Measurements from ENCODE around the gene NLRP1. TPM values are rescaled to one million over a fixed set of nuclear protein-coding genes. Genes with fewer than 3 reads are reported as not detected.

The NLRP1 gene
- total and polyA plus RNA-seq, 9 of the 15 experiments (the other 6 are each of a cell fraction or from before 2014, with no cell fraction given) = 4.0 to 69.4 (median 27.7) TPM

DNA sequence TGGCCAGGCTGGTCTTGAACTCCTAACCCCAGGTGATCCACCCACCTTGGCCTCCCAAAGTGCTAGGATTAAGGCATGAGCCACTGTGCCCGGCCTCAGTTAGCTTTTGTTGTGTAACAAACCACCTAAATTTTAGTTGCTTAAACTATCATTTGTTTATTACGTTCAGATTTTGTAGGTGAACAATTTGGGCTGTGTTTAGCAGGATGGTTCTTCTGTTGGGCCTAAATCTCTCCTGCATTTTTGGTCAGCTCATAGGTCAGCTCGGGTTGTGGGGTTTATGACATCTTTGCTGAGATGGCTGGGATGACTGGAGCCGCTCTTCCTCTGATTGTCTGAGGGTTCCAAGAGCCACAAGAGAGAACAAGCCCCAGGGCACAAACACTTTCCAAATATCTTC is 21.1 kb upstream of the NLRP1 start:
- Histone ChIP-seq H3K27ac (ENCODE audit: extremely low read depth, low read depth, low read length) (no peak overlapping the region), H3K36me3 (ENCODE audit: control insufficient read depth, insufficient read depth, low read length) (peaks cover 82% of the 10 kb centered on the region), H2AFZ (ENCODE audit: low read depth, low read length) (no peak overlapping the region), H3K4me2 (ENCODE audit: insufficient read depth, low read length) (no peak overlapping the region), H4K20me1 (replicated peaks; ENCODE audit: control insufficient read depth, insufficient read depth, low read length) (peaks cover 67% of the 10 kb centered on the region), H3K4me1 (replicated peaks in 1 of 2; ENCODE audit: control insufficient read depth in 2 of 2, insufficient read depth in 2 of 2, low read length in 2 of 2) (no peaks in the 10 kb centered on the region), H3K4me3 (no peak overlapping the region), H3K27me3 (ENCODE audit: control insufficient read depth in 2 of 2, insufficient read depth in 2 of 2, low read length in 2 of 2) (no peaks in the 10 kb centered on the region), H3K9me1 (ENCODE audit: control insufficient read depth, insufficient read depth, low read length) (no peaks in the 10 kb centered on the region), H3K9ac (ENCODE audit: insufficient read depth in 1 of 2, low read depth in 2 of 2, low read length in 2 of 2) (no peak overlapping the region), H3K9me3 (replicated peaks; ENCODE audit: control insufficient read depth, insufficient read depth, low read depth, low read length) (no peaks in the 10 kb centered on the region), H3K79me2 (ENCODE audit: control insufficient read depth, insufficient read depth, low read length) (peaks cover 85% of the 10 kb centered on the region)
- TF ChIP-seq CBX5 (IDR thresholded peaks at IDR 0.05; ENCODE audit: borderline replicate concordance, low read depth) = no peak
- TF ChIP-seq ASH1L (IDR thresholded peaks at IDR 0.05; ENCODE audit: borderline replicate concordance, low read depth, partially characterized antibody) = no peak
- no peak for TF ChIP-seq BACH1 (tag; IDR thresholded peaks at IDR 0.05)
- TF ChIP-seq, protein P1, sequence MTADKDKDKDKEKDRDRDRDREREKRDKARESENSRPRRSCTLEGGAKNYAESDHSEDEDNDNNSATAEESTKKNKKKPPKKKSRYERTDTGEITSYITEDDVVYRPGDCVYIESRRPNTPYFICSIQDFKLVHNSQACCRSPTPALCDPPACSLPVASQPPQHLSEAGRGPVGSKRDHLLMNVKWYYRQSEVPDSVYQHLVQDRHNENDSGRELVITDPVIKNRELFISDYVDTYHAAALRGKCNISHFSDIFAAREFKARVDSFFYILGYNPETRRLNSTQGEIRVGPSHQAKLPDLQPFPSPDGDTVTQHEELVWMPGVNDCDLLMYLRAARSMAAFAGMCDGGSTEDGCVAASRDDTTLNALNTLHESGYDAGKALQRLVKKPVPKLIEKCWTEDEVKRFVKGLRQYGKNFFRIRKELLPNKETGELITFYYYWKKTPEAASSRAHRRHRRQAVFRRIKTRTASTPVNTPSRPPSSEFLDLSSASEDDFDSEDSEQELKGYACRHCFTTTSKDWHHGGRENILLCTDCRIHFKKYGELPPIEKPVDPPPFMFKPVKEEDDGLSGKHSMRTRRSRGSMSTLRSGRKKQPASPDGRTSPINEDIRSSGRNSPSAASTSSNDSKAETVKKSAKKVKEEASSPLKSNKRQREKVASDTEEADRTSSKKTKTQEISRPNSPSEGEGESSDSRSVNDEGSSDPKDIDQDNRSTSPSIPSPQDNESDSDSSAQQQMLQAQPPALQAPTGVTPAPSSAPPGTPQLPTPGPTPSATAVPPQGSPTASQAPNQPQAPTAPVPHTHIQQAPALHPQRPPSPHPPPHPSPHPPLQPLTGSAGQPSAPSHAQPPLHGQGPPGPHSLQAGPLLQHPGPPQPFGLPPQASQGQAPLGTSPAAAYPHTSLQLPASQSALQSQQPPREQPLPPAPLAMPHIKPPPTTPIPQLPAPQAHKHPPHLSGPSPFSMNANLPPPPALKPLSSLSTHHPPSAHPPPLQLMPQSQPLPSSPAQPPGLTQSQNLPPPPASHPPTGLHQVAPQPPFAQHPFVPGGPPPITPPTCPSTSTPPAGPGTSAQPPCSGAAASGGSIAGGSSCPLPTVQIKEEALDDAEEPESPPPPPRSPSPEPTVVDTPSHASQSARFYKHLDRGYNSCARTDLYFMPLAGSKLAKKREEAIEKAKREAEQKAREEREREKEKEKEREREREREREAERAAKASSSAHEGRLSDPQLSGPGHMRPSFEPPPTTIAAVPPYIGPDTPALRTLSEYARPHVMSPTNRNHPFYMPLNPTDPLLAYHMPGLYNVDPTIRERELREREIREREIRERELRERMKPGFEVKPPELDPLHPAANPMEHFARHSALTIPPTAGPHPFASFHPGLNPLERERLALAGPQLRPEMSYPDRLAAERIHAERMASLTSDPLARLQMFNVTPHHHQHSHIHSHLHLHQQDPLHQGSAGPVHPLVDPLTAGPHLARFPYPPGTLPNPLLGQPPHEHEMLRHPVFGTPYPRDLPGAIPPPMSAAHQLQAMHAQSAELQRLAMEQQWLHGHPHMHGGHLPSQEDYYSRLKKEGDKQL (CRISPR knock-in tag; IDR thresholded peaks at IDR 0.05; ENCODE audit: borderline replicate concordance) = no peak
- TF ChIP-seq ZC3H11A (IDR thresholded peaks at IDR 0.05; ENCODE audit: low read depth, low read length) = no peak
- TF ChIP-seq HNRNPL (IDR thresholded peaks at IDR 0.05; ENCODE audit: low read depth, low read length) = no peak
- no peak for TF ChIP-seq GATA2 (CRISPR knock-in tag; IDR thresholded peaks at IDR 0.05)
- no peak for TF ChIP-seq SNIP1 (IDR thresholded peaks at IDR 0.05; ENCODE audit: low read depth)
- no peak for TF ChIP-seq ZNF561 (CRISPR knock-in tag; conservative IDR thresholded peaks at IDR 0.05)
- ATAC-seq (no peak), FAIRE-seq (no peak), DNase-seq (ENCODE audit: extremely low read depth in 1 of 4, low spot score in 3 of 4) (no peak)
- BruUV-seq (replicated peaks) = no TSS peak
- 92% methylated on average over 4 of the region's 4 CpGs for WGBS (ENCODE audit: insufficient coverage, low coverage, missing lambda C conversion rate)
- in situ Hi-C loops (cut with MboI) = no loop called here
- CTCF ChIA-PET (ENCODE audit: low intra/inter-chr PET ratio) = no interaction called here
- intact Hi-C loops (cut with micrococcal nuclease) = no loop called here
- POLR2A ChIA-PET = interaction anchor here (1.5 to 2.2 kb wide), 2 partner anchors 10 kb away, joined by 7 to 15 read pairs; no protein-coding TSS in a partner anchor

Data from K562 (cell line).